Peyer's patch (tissue), 4 donors: ENCODE measurements around the gene PLXNA2. TPM values are rescaled to one million over a fixed set of nuclear protein-coding genes. Genes with fewer than 3 reads are reported as not detected.

Source experiments
- DNase-seq, 3 donors: peaks; one replicate each; pipeline ENCODE4 v3.0.0-alpha.2; 2017 to 2019
- H3K27ac ChIP-seq, 4 donors: fragments of 200-600 bp; sonication (generic); one replicate each; pipeline ENCODE4 v1.5.1; 2016 to 2019
- H3K27me3 ChIP-seq, 2 donors: fragments of 200-600 bp; sonication (generic); one replicate each; pipeline ENCODE4 v1.5.1; 2019
- H3K36me3 ChIP-seq, 3 donors: fragments of 200-600 bp; sonication (generic); one replicate each; pipeline ENCODE4 v1.5.1; 2016 to 2019
- H3K4me1 ChIP-seq, 4 donors: fragments of 200-600 bp; sonication (generic); one replicate each; pipeline ENCODE4 v1.5.1; 2016 to 2019
- H3K4me3 ChIP-seq, 4 donors: fragments of 200-600 bp; sonication (generic); 1 replicate in 3 of 4; 2 replicates in 1 of 4; pipeline ENCODE4 v1.5.1; 2016 to 2019; ENCODE audit warnings: mild to moderate bottlenecking in 1 of 4
- H3K9me3 ChIP-seq, 4 donors: fragments of 200-600 bp; sonication (generic); one replicate each; pipeline ENCODE4 v1.5.1; 2016 to 2019; ENCODE audit warnings: mild to moderate bottlenecking in 1 of 4
- POLR2A ChIP-seq, 2 donors: fragments of 450-650 bp; IDR thresholded peaks; one replicate each; pipeline ENCODE4 v1.5.1; 2017; ENCODE audit warnings: antibody characterized with exemption in 2 of 2, mild to moderate bottlenecking in 2 of 2, moderate library complexity in 2 of 2
- total RNA-seq, 4 donors: library from RNA; depleted of rRNA; stranded (reverse); fragments of >200 nt; gene quantifications; one replicate each; pipeline ENCODE4 v1.1.0, GENCODE V29; 2016
- TF ChIP-seq, protein P1 (sequence below), 6 experiments: fragments of 450-650 bp in 4 of 6; fragments of 200-600 bp in 2 of 6; sonication (generic) in 1 of 6; IDR thresholded peaks; one replicate each; pipeline ENCODE4 v1.5.1; 2017 to 2019; ENCODE audit warnings: antibody characterized with exemption in 6 of 6, mild to moderate bottlenecking in 3 of 6, moderate library complexity in 1 of 6

The PLXNA2 gene
- total RNA-seq, 4 donors from 2014 or later, result 51.5 to 70.2 (median 62.5) TPM

DNA sequence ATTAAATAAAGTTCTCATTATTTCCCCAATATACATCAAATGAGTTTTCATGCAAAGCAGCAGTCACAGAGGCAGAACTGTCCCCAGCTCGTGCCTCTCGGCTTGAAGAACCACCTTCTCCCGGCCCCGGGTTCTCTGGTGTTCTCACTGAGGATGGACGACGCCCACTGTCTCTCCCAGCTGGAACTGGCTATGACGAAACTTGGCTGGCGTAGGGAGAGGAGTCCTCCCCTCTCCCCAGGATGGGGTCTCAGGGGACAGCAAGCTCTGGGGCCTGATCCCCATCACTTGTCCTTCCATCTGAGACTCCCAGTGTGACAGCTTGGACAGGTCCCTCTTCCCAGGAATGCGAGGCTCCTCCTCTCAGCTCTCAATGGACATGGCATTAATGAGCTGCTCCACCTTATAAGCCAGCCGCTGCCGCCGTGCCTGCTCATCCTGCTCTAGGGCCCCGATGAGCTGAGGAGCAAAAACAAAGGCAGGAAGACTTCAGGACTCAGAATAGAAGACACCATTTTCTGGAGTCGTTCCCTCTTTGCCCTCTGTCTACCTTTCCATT is 217.2 kb downstream of the PLXNA2 start:
- peaks cover 0 to 23% (median 1%) of the 10 kb centered on the region in 4 donors for H3K4me1 ChIP-seq
- no peak for DNase-seq
- no peaks in the 10 kb centered on the region for H3K9me3 ChIP-seq
- H3K27ac ChIP-seq, result no peak overlapping the region
- H3K36me3 ChIP-seq, result peaks cover 0 to 28% (median 0%) of the 10 kb centered on the region in 3 donors
- TF ChIP-seq POLR2A (IDR thresholded peaks at IDR 0.05), result no peak
- H3K27me3 ChIP-seq, result no peaks in the 10 kb centered on the region
- no peak overlapping the region for H3K4me3 ChIP-seq

DNA sequence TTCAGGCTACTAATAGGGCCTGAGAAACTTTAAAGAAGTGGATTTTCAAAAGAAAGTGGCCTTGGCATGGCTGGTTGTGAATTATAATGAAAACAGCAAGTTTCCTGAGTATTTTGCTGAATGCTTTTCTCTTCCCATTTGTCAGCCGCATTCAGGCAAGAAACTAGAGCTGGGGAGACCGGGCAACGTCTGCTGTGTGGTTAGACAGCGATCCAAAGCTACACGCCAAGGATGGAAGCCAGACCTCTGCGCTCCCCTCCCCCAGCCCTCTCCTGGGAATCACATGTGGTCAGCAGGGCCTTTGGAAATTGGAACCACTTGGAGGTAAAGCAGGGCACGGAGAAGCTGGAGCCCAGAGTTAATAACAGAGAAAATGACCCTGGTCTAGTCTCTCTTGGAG is 219.2 kb downstream of the PLXNA2 start:
- H3K4me3 ChIP-seq, result no peak overlapping the region
- H3K36me3 ChIP-seq, result peaks cover 0 to 20% (median 0%) of the 10 kb centered on the region in 3 donors
- H3K27me3 ChIP-seq, result no peaks in the 10 kb centered on the region
- H3K9me3 ChIP-seq, result no peaks in the 10 kb centered on the region
- peaks cover 0 to 11% (median 1%) of the 10 kb centered on the region in 4 donors for H3K4me1 ChIP-seq
- no peak for DNase-seq
- H3K27ac ChIP-seq, result no peak overlapping the region
- TF ChIP-seq, protein P1, sequence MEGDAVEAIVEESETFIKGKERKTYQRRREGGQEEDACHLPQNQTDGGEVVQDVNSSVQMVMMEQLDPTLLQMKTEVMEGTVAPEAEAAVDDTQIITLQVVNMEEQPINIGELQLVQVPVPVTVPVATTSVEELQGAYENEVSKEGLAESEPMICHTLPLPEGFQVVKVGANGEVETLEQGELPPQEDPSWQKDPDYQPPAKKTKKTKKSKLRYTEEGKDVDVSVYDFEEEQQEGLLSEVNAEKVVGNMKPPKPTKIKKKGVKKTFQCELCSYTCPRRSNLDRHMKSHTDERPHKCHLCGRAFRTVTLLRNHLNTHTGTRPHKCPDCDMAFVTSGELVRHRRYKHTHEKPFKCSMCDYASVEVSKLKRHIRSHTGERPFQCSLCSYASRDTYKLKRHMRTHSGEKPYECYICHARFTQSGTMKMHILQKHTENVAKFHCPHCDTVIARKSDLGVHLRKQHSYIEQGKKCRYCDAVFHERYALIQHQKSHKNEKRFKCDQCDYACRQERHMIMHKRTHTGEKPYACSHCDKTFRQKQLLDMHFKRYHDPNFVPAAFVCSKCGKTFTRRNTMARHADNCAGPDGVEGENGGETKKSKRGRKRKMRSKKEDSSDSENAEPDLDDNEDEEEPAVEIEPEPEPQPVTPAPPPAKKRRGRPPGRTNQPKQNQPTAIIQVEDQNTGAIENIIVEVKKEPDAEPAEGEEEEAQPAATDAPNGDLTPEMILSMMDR (IDR thresholded peaks at IDR 0.05), result no peak

DNA sequence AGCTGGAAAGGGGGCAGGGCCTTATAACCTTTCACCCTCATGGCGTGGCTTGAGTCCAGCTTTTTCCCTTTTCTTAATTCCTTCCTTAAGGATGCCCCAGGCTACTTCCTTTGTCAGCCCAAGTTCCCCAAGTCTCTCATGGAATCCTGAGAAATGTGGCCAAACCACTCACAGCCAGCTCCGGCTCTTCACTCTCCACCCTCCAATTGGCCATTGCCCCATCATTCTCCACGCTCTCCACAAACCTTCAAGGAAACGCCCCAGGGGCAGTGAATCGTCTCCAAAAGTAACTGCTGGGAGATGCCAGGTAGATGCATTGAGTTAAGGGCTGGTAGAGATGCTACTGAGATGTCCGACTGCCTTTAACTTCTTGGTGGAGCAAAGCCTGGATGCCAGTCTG is 219.8 kb downstream of the PLXNA2 start:
- Histone ChIP-seq H3K4me1 (peaks cover 0 to 4% (median 1%) of the 10 kb centered on the region in 4 donors), H3K27ac (no peak overlapping the region), H3K9me3 (no peaks in the 10 kb centered on the region), H3K36me3 (peaks cover 0 to 20% (median 0%) of the 10 kb centered on the region in 3 donors), H3K4me3 (no peak overlapping the region), H3K27me3 (no peaks in the 10 kb centered on the region)
- TF ChIP-seq, protein P1 (IDR thresholded peaks at IDR 0.05), result no peak
- no peak for TF ChIP-seq POLR2A (IDR thresholded peaks at IDR 0.05)
- DNase-seq, result no peak

DNA sequence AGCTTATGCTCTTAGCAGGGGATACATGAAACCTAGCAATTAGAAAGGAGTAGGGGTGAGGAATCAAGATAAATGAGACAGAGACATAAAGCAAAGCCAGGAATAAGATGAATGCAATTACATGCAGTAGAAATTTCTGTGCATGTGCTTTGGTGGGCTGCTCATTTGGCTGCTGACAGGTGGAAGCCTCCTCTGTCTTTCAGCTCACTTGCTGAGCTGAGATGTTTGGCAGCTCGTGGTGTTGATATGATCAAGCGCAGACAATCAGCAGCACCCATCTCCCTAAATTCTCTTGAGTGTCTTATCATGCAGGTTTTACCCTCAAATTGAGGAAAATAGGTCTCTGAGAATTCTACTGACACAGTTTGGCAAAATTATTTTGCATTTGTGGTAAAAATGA is 224.9 kb downstream of the PLXNA2 start:
- Histone ChIP-seq H3K4me1 (no peaks in the 10 kb centered on the region), H3K4me3 (no peak overlapping the region), H3K27me3 (no peaks in the 10 kb centered on the region), H3K27ac (no peak overlapping the region), H3K36me3 (no peaks in the 10 kb centered on the region), H3K9me3 (no peaks in the 10 kb centered on the region)
- TF ChIP-seq POLR2A (IDR thresholded peaks at IDR 0.05), result no peak
- TF ChIP-seq, protein P1 (IDR thresholded peaks at IDR 0.05), result no peak
- DNase-seq, result no peak

DNA sequence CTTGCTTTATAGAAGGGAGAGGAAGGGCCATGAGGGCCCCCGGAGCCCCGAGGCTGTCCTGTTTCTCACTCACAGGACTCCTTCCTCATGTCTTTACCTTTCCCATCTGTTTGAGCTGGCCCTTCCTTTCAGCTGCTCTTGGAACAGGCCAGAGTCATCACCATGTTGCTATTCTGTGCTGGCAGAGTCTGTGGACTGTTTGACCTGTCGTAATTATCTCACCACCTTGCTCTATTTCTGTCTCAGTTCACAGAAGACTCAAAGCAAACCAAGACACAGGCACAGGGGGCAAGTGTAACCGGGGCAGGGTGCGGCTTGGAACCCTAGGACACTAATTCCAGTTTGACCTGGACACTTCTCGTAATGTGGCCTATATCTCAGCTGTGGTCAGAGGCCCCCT is 228.9 kb downstream of the PLXNA2 start:
- Histone ChIP-seq H3K27ac (no peak overlapping the region), H3K36me3 (no peaks in the 10 kb centered on the region)

DNA sequence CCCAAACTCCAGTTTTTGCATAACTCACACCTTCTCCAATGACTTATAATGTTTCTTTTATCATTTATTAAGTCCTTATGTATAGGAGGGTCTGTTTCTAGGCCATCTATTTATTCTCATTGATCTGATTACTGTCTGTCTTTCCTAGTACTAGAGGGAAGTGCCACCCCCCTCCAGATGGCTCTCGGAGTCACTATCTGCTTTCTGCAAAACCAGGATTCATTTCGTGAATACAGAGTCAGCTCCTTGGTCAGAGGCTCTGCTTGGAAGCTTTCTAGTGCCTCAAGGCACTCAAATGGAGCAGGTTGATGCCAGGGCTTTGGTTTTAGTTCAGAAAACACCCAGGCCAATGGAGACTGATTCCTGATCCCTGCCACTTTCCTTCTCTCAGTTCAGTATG is 231.0 kb downstream of the PLXNA2 start:
- no peak overlapping the region for H3K4me3 ChIP-seq
- DNase-seq, result no peak
- H3K4me1 ChIP-seq, result no peaks in the 10 kb centered on the region
- no peaks in the 10 kb centered on the region for H3K9me3 ChIP-seq
- no peaks in the 10 kb centered on the region for H3K27me3 ChIP-seq
- no peak overlapping the region for H3K27ac ChIP-seq
- H3K36me3 ChIP-seq, result no peaks in the 10 kb centered on the region
- TF ChIP-seq, protein P1 (IDR thresholded peaks at IDR 0.05), result no peak
- TF ChIP-seq POLR2A (IDR thresholded peaks at IDR 0.05), result no peak

More for the DNA sequence above, 228.9 kb downstream of the PLXNA2 start:
- H3K27me3 ChIP-seq, result no peaks in the 10 kb centered on the region
- DNase-seq, result no peak
- no peaks in the 10 kb centered on the region for H3K9me3 ChIP-seq
- no peak overlapping the region for H3K4me3 ChIP-seq
- TF ChIP-seq, protein P1 (IDR thresholded peaks at IDR 0.05), result no peak
- TF ChIP-seq POLR2A (IDR thresholded peaks at IDR 0.05), result no peak
- no peaks in the 10 kb centered on the region for H3K4me1 ChIP-seq
